ENCODE results near the gene MOB1B.

DNA sequence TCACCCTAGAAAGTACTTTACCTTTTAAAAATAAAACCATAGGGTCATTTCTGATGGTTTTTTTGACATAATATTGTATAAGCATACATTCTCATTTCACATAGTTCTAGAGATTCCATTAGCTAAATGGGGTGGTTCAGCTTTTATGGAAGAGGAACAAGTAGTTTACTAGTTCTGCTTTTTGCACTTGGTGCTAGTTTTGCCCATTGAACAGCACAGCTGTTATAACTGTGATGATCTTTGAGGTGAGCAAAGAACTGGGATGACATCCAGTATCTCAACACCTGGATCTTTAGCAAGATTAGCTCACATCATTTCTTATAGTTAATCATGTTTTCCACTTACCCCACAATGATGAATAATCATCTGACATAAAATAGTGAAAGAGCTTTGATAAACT, 40.9 kb downstream of the MOB1B start:
- TF ChIP-seq CTCF (IDR thresholded peaks at IDR 0.05) (no peak), POLR2A (IDR thresholded peaks at IDR 0.05) (no peak)
